B cell (primary cell): ENCODE measurements around the gene STEAP1. TPM values are rescaled to one million over a fixed set of nuclear protein-coding genes. Genes with fewer than 3 reads are reported as not detected.

ENCODE experiments used
- ATAC-seq: fragments of 200-7000 bp; cut with Tn5 transposase; one replicate; pipeline ENCODE4 v1.10.0; 2021; ENCODE audit warnings: low read depth, mild to moderate bottlenecking, moderate number of reproducible peaks, moderate library complexity
- CTCF ChIA-PET: fragments of 350-600 bp; sonication (Branson Sonifier 250); formaldehyde crosslinking; loops from one replicate; lab custom pipeline; 2021; ENCODE audit warnings: antibody characterized with exemption, inconsistent platforms; lab: Charles Lee
- POLR2A ChIA-PET: fragments of 350-600 bp; sonication (Branson Sonifier 250); formaldehyde crosslinking; loops from one replicate; lab custom pipeline; 2021; ENCODE audit warnings: antibody characterized with exemption; lab: Charles Lee
- DNase-seq: peaks from one replicate; pipeline ENCODE4 v3.0.0; 2013
- H2AFZ ChIP-seq: 2 replicates; pipeline ENCODE4 v1.6.1; 2012; ENCODE audit warnings: mild to moderate bottlenecking, low read depth, low read length; ENCODE audit not compliant: insufficient read depth, poor library complexity, severe bottlenecking
- H3K27ac ChIP-seq, 2 donors: 1 replicate in 1 of 2; 2 replicates in 1 of 2; pipeline ENCODE4 v1.5.1; 2012 to 2013; ENCODE audit warnings: low read length in 2 of 2, mild to moderate bottlenecking in 2 of 2, moderate library complexity in 1 of 2
- H3K27me3 ChIP-seq, 4 experiments: fragments of 200-600 bp in 1 of 4; sonication (generic) in 1 of 4; replicated peaks in 1 of 4; 1 replicate in 2 of 4; 2 replicates in 2 of 4; pipeline versions ENCODE4 v1.6.1 to v1.7.0; 2013 to 2016; ENCODE audit warnings: low read length in 3 of 4, mild to moderate bottlenecking in 2 of 4, mixed read lengths in 1 of 4, moderate library complexity in 1 of 4; ENCODE audit not compliant: insufficient read depth in 4 of 4, control insufficient read depth in 3 of 4; ENCODE audit errors: control extremely low read depth in 1 of 4
- H3K36me3 ChIP-seq, 2 experiments: replicated peaks in 1 of 2; 1 replicate in 1 of 2; 2 replicates in 1 of 2; pipeline versions ENCODE4 v1.6.1 to v1.7.1; 2013; ENCODE audit warnings: low read length in 1 of 2; ENCODE audit not compliant: insufficient read depth in 2 of 2, control insufficient read depth in 1 of 2; ENCODE audit errors: control extremely low read depth in 1 of 2, extremely low read depth in 1 of 2
- H3K4me1 ChIP-seq, 2 donors: fragments of 200-600 bp in 1 of 2; sonication (generic) in 1 of 2; 1 replicate in 1 of 2; 2 replicates in 1 of 2; pipeline versions ENCODE4 v1.5.1 to v1.6.1; 2013 to 2017; ENCODE audit warnings: low read length in 2 of 2; ENCODE audit not compliant: control insufficient read depth in 2 of 2, insufficient read depth in 2 of 2
- H3K4me2 ChIP-seq: replicated peaks from 2 replicates; pipeline ENCODE3; 2012; ENCODE audit warnings: mild to moderate bottlenecking, low read depth, low read length; ENCODE audit not compliant: poor library complexity, severe bottlenecking
- H3K4me3 ChIP-seq, 5 experiments: fragments of 200-600 bp in 1 of 5; sonication (generic) in 1 of 5; 1 replicate in 3 of 5; 2 replicates in 2 of 5; pipeline versions ENCODE4 v1.5.1 to v1.7.0; 2011 to 2016; ENCODE audit warnings: low read length in 4 of 5, mild to moderate bottlenecking in 4 of 5, low read depth in 2 of 5, control low read depth in 1 of 5, moderate library complexity in 1 of 5; ENCODE audit not compliant: insufficient read depth in 1 of 5; ENCODE audit errors: control extremely low read depth in 1 of 5, extremely low read depth in 1 of 5
- H3K79me2 ChIP-seq: fragments of 200-600 bp; sonication (generic); one replicate; pipeline ENCODE4 v1.6.0; 2016; ENCODE audit warnings: low read length; ENCODE audit not compliant: control insufficient read depth, insufficient read depth
- H3K9ac ChIP-seq: fragments of 200-600 bp; sonication (generic); 2 replicates; pipeline ENCODE4 v1.6.1; 2017; ENCODE audit warnings: mild to moderate bottlenecking, low read length, moderate library complexity
- H3K9me3 ChIP-seq, 3 donors: one replicate each; pipeline versions ENCODE4 v1.6.1 to v1.7.1; 2013; ENCODE audit warnings: low read length in 2 of 3; ENCODE audit not compliant: control insufficient read depth in 2 of 3, insufficient read depth in 1 of 3; ENCODE audit errors: control extremely low read depth in 1 of 3
- H4K20me1 ChIP-seq: 2 replicates; pipeline ENCODE4 v1.6.0; 2012; ENCODE audit warnings: mild to moderate bottlenecking, low read length; ENCODE audit not compliant: insufficient read depth, control insufficient read depth, poor library complexity, severe bottlenecking
- H3K27ac Mint-ChIP-seq: one replicate; pipeline ENCODE4 v1.8.0; 2021; ENCODE audit warnings: mixed read lengths
- H3K27me3 Mint-ChIP-seq: one replicate; pipeline ENCODE4 v1.8.0; 2021; ENCODE audit warnings: mixed read lengths
- H3K4me1 Mint-ChIP-seq: one replicate; pipeline ENCODE4 v1.8.0; 2021; ENCODE audit warnings: mixed read lengths
- H3K4me3 Mint-ChIP-seq: one replicate; pipeline ENCODE4 v1.8.0; 2021; ENCODE audit warnings: mixed read lengths
- H3K9me3 Mint-ChIP-seq: one replicate; pipeline ENCODE4 v1.8.0; 2022; ENCODE audit warnings: mixed read lengths; ENCODE audit not compliant: insufficient read depth
- EZH2 ChIP-seq: IDR thresholded peaks from 2 replicates; pipeline ENCODE4 v1.6.1; 2012; ENCODE audit warnings: borderline replicate concordance, low read depth, mild to moderate bottlenecking, moderate library complexity, low read length; ENCODE audit not compliant: insufficient read depth, poor library complexity, severe bottlenecking
- WGBS: methylation state at CpG from one replicate; pipeline ENCODE4 v1.1.5; 2013; ENCODE audit warnings: missing lambda C conversion rate; ENCODE audit not compliant: insufficient coverage; 5-methylcytosine and 5-hydroxymethylcytosine counted together
- intact Hi-C: fragments of 100-400 bp; cut with micrococcal nuclease; formaldehyde crosslinking; loops from one replicate; pipeline ENCODE4 v1.10.0; 2022
- polyA plus RNA-seq: library from polyadenylated mRNA; depleted of rRNA; stranded (reverse); fragments of >200 nt; gene quantifications from 2 replicates; pipeline ENCODE4 v1.2.3, GENCODE V29; 2012
- total RNA-seq, 2 donors: library from RNA; stranded (reverse); fragments of 120-200 nt in 1 of 2; gene quantifications; 1 replicate in 1 of 2; 2 replicates in 1 of 2; pipeline versions ENCODE4 v1.2.3 to v1.2.4, GENCODE V29; 2013 to 2022
- TF ChIP-seq, protein P1 (sequence below): fragments of 200-600 bp; IDR thresholded peaks from one replicate; pipeline ENCODE4 v1.8.0; 2022; ENCODE audit warnings: antibody characterized with exemption, mild to moderate bottlenecking

Gene STEAP1
- total and polyA plus RNA-seq, 2 donors (not counting 1 experiment from before 2014, with no cell fraction given): not detected

GRCh38 chr7:90192876-90193750 lies 38.8 kb downstream of the STEAP1 start:
- TF ChIP-seq EZH2: no peak
- TF ChIP-seq, protein P1, sequence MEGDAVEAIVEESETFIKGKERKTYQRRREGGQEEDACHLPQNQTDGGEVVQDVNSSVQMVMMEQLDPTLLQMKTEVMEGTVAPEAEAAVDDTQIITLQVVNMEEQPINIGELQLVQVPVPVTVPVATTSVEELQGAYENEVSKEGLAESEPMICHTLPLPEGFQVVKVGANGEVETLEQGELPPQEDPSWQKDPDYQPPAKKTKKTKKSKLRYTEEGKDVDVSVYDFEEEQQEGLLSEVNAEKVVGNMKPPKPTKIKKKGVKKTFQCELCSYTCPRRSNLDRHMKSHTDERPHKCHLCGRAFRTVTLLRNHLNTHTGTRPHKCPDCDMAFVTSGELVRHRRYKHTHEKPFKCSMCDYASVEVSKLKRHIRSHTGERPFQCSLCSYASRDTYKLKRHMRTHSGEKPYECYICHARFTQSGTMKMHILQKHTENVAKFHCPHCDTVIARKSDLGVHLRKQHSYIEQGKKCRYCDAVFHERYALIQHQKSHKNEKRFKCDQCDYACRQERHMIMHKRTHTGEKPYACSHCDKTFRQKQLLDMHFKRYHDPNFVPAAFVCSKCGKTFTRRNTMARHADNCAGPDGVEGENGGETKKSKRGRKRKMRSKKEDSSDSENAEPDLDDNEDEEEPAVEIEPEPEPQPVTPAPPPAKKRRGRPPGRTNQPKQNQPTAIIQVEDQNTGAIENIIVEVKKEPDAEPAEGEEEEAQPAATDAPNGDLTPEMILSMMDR: no peak
- Histone ChIP-seq H3K9ac (no peak overlapping the region), H3K4me3 (no peak overlapping the region), H3K36me3 (no peaks in the 10 kb centered on the region), H3K27ac (no peak overlapping the region), H4K20me1 (no peaks in the 10 kb centered on the region), H3K9me3 (peaks cover 0 to 12% (median 4%) of the 10 kb centered on the region in 3 donors), H3K79me2 (no peaks in the 10 kb centered on the region), H2AFZ (no peak overlapping the region), H3K4me2 (no peak overlapping the region), H3K4me1 (no peaks in the 10 kb centered on the region), H3K27me3 (peaks cover 0 to 2% (median 0%) of the 10 kb centered on the region in 4 experiments)
- CTCF ChIA-PET: no interaction called here
- Mint-ChIP-seq H3K27ac (no peak overlapping the region), H3K9me3 (peaks cover 11% of the 10 kb centered on the region), H3K4me3 (no peak overlapping the region), H3K27me3 (no peaks in the 10 kb centered on the region), H3K4me1 (peaks cover 3% of the 10 kb centered on the region)
- 14% methylated on average over 1 of the region's 2 CpGs for WGBS
- POLR2A ChIA-PET: no interaction called here
- intact Hi-C loops: no loop called here
- ATAC-seq (no peak), DNase-seq (no peak)
